Brain microvascular endothelial cell (primary cell): ENCODE measurements around the gene ANGPTL4.
A peak's percentile ranks its signal among the peaks of the same experiment; 100 is the strongest.

ENCODE experiments used
- DNase-seq: peaks from one replicate; pipeline ENCODE4 v3.0.0-alpha.2; 2020
- H3K27ac ChIP-seq: fragments of 250-450 bp; sonication (Bioruptor Pico); 2 replicates; pipeline ENCODE4 v1.5.1; 2020; ENCODE audit warnings: mild to moderate bottlenecking, moderate library complexity
- H3K27me3 ChIP-seq: fragments of 250-450 bp; sonication (Bioruptor Pico); replicated peaks from 2 replicates; pipeline ENCODE4 v1.5.1; 2020; ENCODE audit warnings: mild to moderate bottlenecking
- H3K36me3 ChIP-seq: fragments of 250-450 bp; sonication (Bioruptor Pico); replicated peaks from 2 replicates; pipeline ENCODE4 v1.5.1; 2020; ENCODE audit warnings: mild to moderate bottlenecking
- H3K4me3 ChIP-seq: 2 replicates; pipeline ENCODE4 v1.5.1; 2011; ENCODE audit warnings: low read depth, mild to moderate bottlenecking, control low read depth, low read length, moderate library complexity
- in situ Hi-C: cut with HindIII; loops from 2 replicates; pipeline ENCODE4 v1.10.0; 2017; ENCODE audit warnings: low sequenced_read_pairs, low pct_ligation_motif_present
- TF ChIP-seq, protein P1 (sequence below): IDR thresholded peaks from 2 replicates; pipeline ENCODE4 v1.5.1; 2011; ENCODE audit warnings: low read depth, mild to moderate bottlenecking, moderate library complexity, low read length, control low read depth, inconsistent platforms; ENCODE audit errors: missing control alignments

ANGPTL4 gene

DNA sequence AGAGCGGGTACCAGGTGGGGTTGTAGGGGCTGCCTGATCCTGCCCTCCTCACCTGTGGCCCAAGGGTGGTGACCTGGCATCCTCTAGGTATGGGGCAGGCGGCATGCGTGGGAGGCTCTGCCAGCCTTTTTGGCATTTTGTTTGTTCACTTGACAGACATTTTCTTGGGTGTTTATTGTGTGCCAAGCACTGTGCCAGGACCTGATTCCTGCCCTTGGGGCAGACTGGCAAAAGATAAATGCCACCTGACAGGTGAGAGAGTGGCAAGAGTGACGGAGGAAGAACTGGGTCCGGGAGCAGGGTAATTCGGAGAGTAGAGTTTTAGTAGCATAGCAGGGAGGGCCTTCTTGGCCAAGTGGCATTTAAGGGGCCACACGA lies 32.2 kb downstream of the ANGPTL4 start:
- Histone ChIP-seq H3K27me3 (no peaks in the 10 kb centered on the region), H3K27ac (no peak overlapping the region), H3K4me3 (no peak overlapping the region), H3K36me3 (peaks cover 10% of the 10 kb centered on the region)
- no peak for DNase-seq
- TF ChIP-seq, protein P1, sequence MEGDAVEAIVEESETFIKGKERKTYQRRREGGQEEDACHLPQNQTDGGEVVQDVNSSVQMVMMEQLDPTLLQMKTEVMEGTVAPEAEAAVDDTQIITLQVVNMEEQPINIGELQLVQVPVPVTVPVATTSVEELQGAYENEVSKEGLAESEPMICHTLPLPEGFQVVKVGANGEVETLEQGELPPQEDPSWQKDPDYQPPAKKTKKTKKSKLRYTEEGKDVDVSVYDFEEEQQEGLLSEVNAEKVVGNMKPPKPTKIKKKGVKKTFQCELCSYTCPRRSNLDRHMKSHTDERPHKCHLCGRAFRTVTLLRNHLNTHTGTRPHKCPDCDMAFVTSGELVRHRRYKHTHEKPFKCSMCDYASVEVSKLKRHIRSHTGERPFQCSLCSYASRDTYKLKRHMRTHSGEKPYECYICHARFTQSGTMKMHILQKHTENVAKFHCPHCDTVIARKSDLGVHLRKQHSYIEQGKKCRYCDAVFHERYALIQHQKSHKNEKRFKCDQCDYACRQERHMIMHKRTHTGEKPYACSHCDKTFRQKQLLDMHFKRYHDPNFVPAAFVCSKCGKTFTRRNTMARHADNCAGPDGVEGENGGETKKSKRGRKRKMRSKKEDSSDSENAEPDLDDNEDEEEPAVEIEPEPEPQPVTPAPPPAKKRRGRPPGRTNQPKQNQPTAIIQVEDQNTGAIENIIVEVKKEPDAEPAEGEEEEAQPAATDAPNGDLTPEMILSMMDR, result no peak
- in situ Hi-C loops, result no loop called here

DNA sequence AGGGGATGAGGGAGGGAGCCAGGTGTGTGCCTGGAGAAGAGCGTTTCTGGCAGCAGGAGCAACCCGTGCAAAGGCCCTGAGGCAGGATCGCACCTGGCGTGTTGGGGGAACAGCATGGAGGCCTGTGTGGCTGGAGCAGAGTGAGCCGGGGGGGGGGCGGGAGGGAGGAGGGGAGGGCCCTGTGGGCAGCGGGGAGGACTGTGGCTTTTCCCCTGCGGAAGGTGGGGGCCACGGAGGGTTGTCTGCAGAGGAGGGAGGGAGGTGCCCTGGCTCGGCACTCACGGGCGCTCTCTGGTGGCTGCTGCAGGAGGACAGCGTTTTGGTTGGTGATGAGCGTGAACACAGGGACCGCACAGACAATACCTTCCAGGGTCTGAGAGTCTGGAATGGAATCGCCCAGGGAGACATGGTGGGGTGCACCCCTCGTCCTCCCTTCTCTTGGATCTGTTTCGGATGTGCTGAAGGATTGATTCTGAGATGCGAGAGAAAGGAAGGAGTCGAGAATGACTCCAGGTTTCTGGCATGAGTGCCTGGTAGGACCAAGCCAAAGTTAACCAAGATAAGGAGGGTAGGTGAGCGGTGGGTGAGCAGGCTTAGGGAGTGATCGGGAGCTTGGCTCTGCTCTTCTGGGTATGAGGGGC lies 32.7 kb downstream of the ANGPTL4 start:
- no peak overlapping the region for H3K4me3 ChIP-seq
- peak; percentile 64 for DNase-seq
- peaks cover 10% of the 10 kb centered on the region for H3K36me3 ChIP-seq
- H3K27ac ChIP-seq, result no peak overlapping the region
- in situ Hi-C loops, result no loop called here
- H3K27me3 ChIP-seq, result no peaks in the 10 kb centered on the region
- TF ChIP-seq, protein P1, result peak; percentile 87

DNA sequence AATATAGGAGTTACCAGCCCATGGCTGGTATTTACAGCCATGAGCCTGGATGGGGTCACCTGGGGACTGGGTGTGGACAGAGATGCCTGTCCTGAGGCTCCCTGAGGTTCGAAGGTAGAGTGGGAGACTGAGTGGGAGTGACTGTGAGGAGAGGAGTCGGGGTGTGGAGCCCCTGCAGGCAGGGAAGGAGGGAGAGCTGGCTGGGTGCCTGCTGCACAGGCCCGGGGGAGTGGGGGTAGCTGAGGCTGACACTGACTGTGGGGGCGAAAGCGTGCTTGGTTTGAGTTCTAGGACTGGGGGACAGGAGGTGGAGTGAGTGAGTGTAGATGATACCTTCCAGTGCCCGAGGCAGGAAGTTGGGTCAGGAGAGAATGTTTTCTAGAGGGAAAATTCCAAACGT lies 33.3 kb downstream of the ANGPTL4 start:
- DNase-seq, result no peak
- no peak overlapping the region for H3K4me3 ChIP-seq
- H3K27ac ChIP-seq, result no peak overlapping the region
- H3K27me3 ChIP-seq, result no peaks in the 10 kb centered on the region
- TF ChIP-seq, protein P1, result no peak
- H3K36me3 ChIP-seq, result peaks cover 14% of the 10 kb centered on the region
- in situ Hi-C loops, result no loop called here

DNA sequence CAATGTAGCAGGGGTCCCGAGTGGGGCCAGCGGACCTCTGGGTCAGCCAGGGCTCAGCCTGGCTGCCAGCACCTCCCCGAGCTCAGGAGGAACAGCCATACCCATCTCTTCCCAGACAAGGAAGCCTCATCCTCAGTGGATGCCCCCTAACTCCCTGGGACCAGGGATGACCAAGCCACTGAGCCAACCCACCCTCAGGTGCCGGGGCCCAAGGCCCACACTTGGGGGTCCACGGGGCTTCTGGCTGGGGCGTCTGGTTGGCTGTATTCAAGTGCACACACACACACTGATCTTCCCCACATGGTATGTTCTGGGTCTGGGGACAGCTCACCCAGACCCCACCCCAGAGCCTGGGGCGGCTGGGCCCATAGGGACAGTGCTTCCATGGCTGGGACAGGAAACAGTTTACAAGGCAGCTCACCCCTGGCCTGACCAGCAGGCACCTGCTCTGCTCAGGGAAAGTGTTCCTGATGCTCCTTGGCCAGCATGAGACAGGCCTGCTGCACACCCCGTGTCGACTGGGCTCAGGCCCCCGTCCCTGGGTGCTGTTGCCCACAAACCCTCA lies 33.9 kb downstream of the ANGPTL4 start:
- Histone ChIP-seq H3K27ac (no peak overlapping the region), H3K36me3 (peaks cover 15% of the 10 kb centered on the region), H3K27me3 (no peaks in the 10 kb centered on the region), H3K4me3 (no peak overlapping the region)
- in situ Hi-C loops, result no loop called here
- no peak for DNase-seq
- TF ChIP-seq, protein P1, result no peak

DNA sequence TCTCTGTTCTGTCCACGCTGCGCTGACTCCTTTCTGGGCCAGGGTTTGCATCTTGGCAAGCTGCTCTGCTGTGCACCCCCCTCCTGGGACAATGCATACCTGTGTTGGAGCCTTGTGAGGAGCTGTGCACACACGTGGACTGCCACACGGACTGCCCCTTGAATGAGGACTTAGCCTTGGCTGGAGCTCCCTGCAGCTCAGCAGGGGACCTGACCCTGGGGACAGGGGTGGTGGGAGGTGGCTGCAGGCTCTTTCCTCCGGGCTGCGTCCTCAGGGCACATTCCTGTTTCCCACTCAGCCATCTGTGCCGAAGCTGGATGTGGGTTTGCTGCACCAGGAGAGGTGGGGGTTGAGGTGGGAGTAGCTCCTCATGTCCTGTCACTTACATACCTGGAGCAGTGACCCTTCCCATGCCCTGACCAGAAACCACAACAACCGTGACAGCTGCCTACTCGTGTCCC lies 34.4 kb downstream of the ANGPTL4 start:
- H3K4me3 ChIP-seq, result no peak overlapping the region
- H3K36me3 ChIP-seq, result peaks cover 19% of the 10 kb centered on the region
- no peaks in the 10 kb centered on the region for H3K27me3 ChIP-seq
- no peak overlapping the region for H3K27ac ChIP-seq
- TF ChIP-seq, protein P1, result no peak
- DNase-seq, result no peak
- in situ Hi-C loops, result no loop called here
